ENCODE measurements around the gene EVC. TPM values are rescaled to one million over a fixed set of nuclear protein-coding genes. Genes with fewer than 3 reads are reported as not detected.

The EVC gene
- total RNA-seq, 4 donors from 2014 or later: 4.9 to 48.3 (median 38.0) TPM

GRCh38 chr4:5754529-5754881 lies 43.5 kb downstream of the EVC start:
- Histone ChIP-seq H3K9me3 (no peaks in the 10 kb centered on the region), H3K27ac (no peak overlapping the region), H3K4me3 (no peak overlapping the region), H3K27me3 (no peaks in the 10 kb centered on the region), H3K4me1 (no peaks in the 10 kb centered on the region), H3K36me3 (no peaks in the 10 kb centered on the region)
- intact Hi-C loops (cut with DNase I; ENCODE audit: low total_unique reads): no loop called here
- TF ChIP-seq CTCF (IDR thresholded peaks at IDR 0.05) (no peak), POLR2A (IDR thresholded peaks at IDR 0.05) (no peak)
- DNase-seq: no peak

GRCh38 chr4:5755161-5755560 lies 44.2 kb downstream of the EVC start:
- Histone ChIP-seq H3K27ac (no peak overlapping the region), H3K4me1 (no peaks in the 10 kb centered on the region), H3K27me3 (no peaks in the 10 kb centered on the region), H3K4me3 (no peak overlapping the region), H3K9me3 (no peaks in the 10 kb centered on the region), H3K36me3 (no peaks in the 10 kb centered on the region)
- TF ChIP-seq POLR2A (IDR thresholded peaks at IDR 0.05): no peak
- intact Hi-C loops (cut with DNase I; ENCODE audit: low total_unique reads): no loop called here
- no peak for DNase-seq

GRCh38 chr4:5755679-5756078 lies 44.7 kb downstream of the EVC start:
- H3K36me3 ChIP-seq: no peaks in the 10 kb centered on the region
- H3K4me3 ChIP-seq: no peak overlapping the region
- no peaks in the 10 kb centered on the region for H3K27me3 ChIP-seq
- no peak for DNase-seq
- no peak overlapping the region for H3K27ac ChIP-seq
- H3K4me1 ChIP-seq: no peaks in the 10 kb centered on the region
- TF ChIP-seq CTCF (IDR thresholded peaks at IDR 0.05) (no peak), POLR2A (IDR thresholded peaks at IDR 0.05) (no peak)
- H3K9me3 ChIP-seq: no peaks in the 10 kb centered on the region
- intact Hi-C loops (cut with DNase I; ENCODE audit: low total_unique reads): no loop called here

GRCh38 chr4:5756271-5756670 lies 45.3 kb downstream of the EVC start:
- Histone ChIP-seq H3K27me3 (no peaks in the 10 kb centered on the region), H3K27ac (no peak overlapping the region), H3K9me3 (no peaks in the 10 kb centered on the region), H3K36me3 (no peaks in the 10 kb centered on the region), H3K4me3 (no peak overlapping the region), H3K4me1 (no peaks in the 10 kb centered on the region)
- intact Hi-C loops (cut with DNase I; ENCODE audit: low total_unique reads): no loop called here
- TF ChIP-seq CTCF (IDR thresholded peaks at IDR 0.05): no peak
- TF ChIP-seq POLR2A (IDR thresholded peaks at IDR 0.05): no peak
- no peak for DNase-seq

- intact Hi-C loops (cut with DNase I; ENCODE audit: low total_unique reads): no loop called here
- no peak for TF ChIP-seq CTCF (IDR thresholded peaks at IDR 0.05)
- no peak for TF ChIP-seq POLR2A (IDR thresholded peaks at IDR 0.05)
- no peaks in the 10 kb centered on the region for H3K36me3 ChIP-seq
- no peak overlapping the region for H3K27ac ChIP-seq
- no peaks in the 10 kb centered on the region for H3K9me3 ChIP-seq
- H3K27me3 ChIP-seq: no peaks in the 10 kb centered on the region
- H3K4me1 ChIP-seq: no peaks in the 10 kb centered on the region
- no peak overlapping the region for H3K4me3 ChIP-seq
- no peak for DNase-seq
Observed at GRCh38 chr4:5757091-5757490, 46.1 kb downstream of the EVC start.

- Histone ChIP-seq H3K4me1 (no peaks in the 10 kb centered on the region), H3K9me3 (no peaks in the 10 kb centered on the region), H3K36me3 (no peaks in the 10 kb centered on the region), H3K27ac (no peak overlapping the region), H3K27me3 (no peaks in the 10 kb centered on the region), H3K4me3 (no peak overlapping the region)
- no peak for DNase-seq
- intact Hi-C loops (cut with DNase I; ENCODE audit: low total_unique reads): no loop called here
- TF ChIP-seq POLR2A (IDR thresholded peaks at IDR 0.05) (no peak), CTCF (IDR thresholded peaks at IDR 0.05) (no peak)
Observed at GRCh38 chr4:5757536-5757935, 46.5 kb downstream of the EVC start.
